DMS153 treated with DMSO at 0.1 percent for 48 hours (cell line): ENCODE data around the gene ATP2C2.

Source experiments
- DNase-seq: peaks from one replicate; lab custom pipeline; 2025; ENCODE audit not compliant: unreplicated experiment; lab: John Stamatoyannopoulos, UW

The ATP2C2 gene

GRCh38 chr16:84509032-84509950 lies 141.0 kb downstream of the ATP2C2 start:
- no peak for DNase-seq

GRCh38 chr16:84511180-84511800 lies 143.0 kb downstream of the ATP2C2 start:
- DNase-seq: peak; percentile 84

GRCh38 chr16:84511831-84512230 lies 143.5 kb downstream of the ATP2C2 start:
- DNase-seq: no peak

- DNase-seq: no peak
These were observed 144.8 kb downstream of the ATP2C2 start for GRCh38 chr16:84513123-84513522.

- DNase-seq: no peak
These were observed 145.3 kb downstream of the ATP2C2 start for GRCh38 chr16:84513666-84514065.
